Iris pigment epithelial cell (primary cell): Measurements from ENCODE around the gene MUC21.

ENCODE experiments used
- DNase-seq: peaks from one replicate; pipeline ENCODE4 v3.0.0-alpha.2; 2011; ENCODE audit warnings: low read depth

The MUC21 gene

GRCh38 chr6:30983439-30983838, at the start of gene MUC21:
Gene MUC21 (plus strand): TSS chr6:30983718. CDS start chr6:30983959, 241 bp downstream.
- DNase-seq: no peak

- peak; percentile 59 for DNase-seq
These were observed 48.5 kb upstream of the MUC21 start for GRCh38 chr6:30935018-30935417.

- DNase-seq: no peak
These were observed 46.3 kb upstream of the MUC21 start for GRCh38 chr6:30937265-30937664.

GRCh38 chr6:30938730-30939129, 44.8 kb upstream of the MUC21 start:
- no peak for DNase-seq

- DNase-seq: no peak
These were observed 44.0 kb upstream of the MUC21 start for GRCh38 chr6:30939473-30939872.

- no peak for DNase-seq
These were observed 43.0 kb upstream of the MUC21 start, which contains the start of gene MUCL3 for GRCh38 chr6:30940361-30940986. Gene MUCL3 (plus strand): TSS chr6:30940973. CDS start chr6:30941000, 27 bp downstream.

GRCh38 chr6:30942338-30943060, 41.0 kb upstream of the MUC21 start:
- DNase-seq: peak; percentile 87

- no peak for DNase-seq
These were observed 39.5 kb upstream of the MUC21 start for GRCh38 chr6:30944051-30944450.

- DNase-seq: no peak
These were observed 38.2 kb upstream of the MUC21 start for GRCh38 chr6:30945281-30945680.

GRCh38 chr6:30947231-30947630, 36.3 kb upstream of the MUC21 start:
- DNase-seq: no peak

- DNase-seq: no peak
These were observed 34.7 kb upstream of the MUC21 start for GRCh38 chr6:30948811-30949210.

- no peak for DNase-seq
These were observed 31.5 kb upstream of the MUC21 start for GRCh38 chr6:30951907-30952469.

- DNase-seq: peak; percentile 6
These were observed 28.7 kb upstream of the MUC21 start for GRCh38 chr6:30954631-30955366.

- DNase-seq: peak; percentile 57
These were observed 28.0 kb upstream of the MUC21 start for GRCh38 chr6:30955367-30956042.

- no peak for DNase-seq
These were observed 25.8 kb upstream of the MUC21 start for GRCh38 chr6:30957716-30958115.

GRCh38 chr6:30960907-30961673, 22.4 kb upstream of the MUC21 start:
- DNase-seq: peak; percentile 51

GRCh38 chr6:30962716-30963115, 20.8 kb upstream of the MUC21 start:
- DNase-seq: no peak

GRCh38 chr6:30963641-30964040, 19.9 kb upstream of the MUC21 start:
- DNase-seq: peak; percentile 38

GRCh38 chr6:30964075-30964474, 19.4 kb upstream of the MUC21 start:
- no peak for DNase-seq

- no peak for DNase-seq
These were observed 18.3 kb upstream of the MUC21 start for GRCh38 chr6:30965140-30965601.

GRCh38 chr6:30966154-30966553, 17.4 kb upstream of the MUC21 start:
- DNase-seq: no peak
